GM18505 (cell line): ENCODE data around the gene CBLB.

Source experiments
- ATAC-seq: cut with Tn5 transposase; IDR thresholded peaks from one replicate; pipeline ENCODE4 v1.9.1; 2021; ENCODE audit not compliant: unreplicated experiment
- POLR2A ChIP-seq: IDR thresholded peaks from 4 replicates; pipeline ENCODE4 v1.6.1; 2011; ENCODE audit warnings: borderline replicate concordance; ENCODE audit not compliant: insufficient read depth, insufficient read length; ENCODE audit errors: extremely low read depth

CBLB gene

GRCh38 chr3:105888621-105889579 is 20.1 kb upstream of the CBLB start:
- no peak for ATAC-seq
- TF ChIP-seq POLR2A = no peak

GRCh38 chr3:105885256-105885655 is 16.4 kb upstream of the CBLB start:
- ATAC-seq = no peak
- no peak for TF ChIP-seq POLR2A

DNA sequence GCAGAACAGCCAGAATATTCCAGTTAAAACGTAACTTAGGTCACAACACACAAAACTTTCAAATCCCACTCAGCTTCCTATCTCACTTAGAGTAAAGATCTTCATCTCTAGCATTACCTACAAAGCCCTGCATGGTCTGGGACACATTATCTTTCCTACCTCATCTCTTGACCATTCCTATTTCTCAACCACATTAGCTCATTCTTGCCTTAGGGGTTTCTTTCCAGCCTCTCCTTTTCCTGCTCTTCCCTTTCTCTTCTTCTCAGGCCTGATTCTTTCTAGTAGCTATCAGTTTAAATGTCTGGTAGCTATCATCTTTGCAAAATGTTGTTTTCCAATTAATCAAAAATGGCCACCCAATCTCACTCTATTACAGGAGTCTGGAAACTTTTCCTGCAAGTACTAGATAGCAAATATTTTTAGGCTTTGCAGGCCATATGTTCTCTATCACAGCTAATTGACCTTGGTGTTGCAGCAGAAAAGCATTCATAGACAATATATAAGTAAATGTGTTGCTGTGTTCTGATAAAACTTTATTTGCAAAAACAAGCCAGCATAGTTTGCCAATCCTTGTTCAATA is 15.1 kb upstream of the CBLB start:
- ATAC-seq = no peak
- no peak for TF ChIP-seq POLR2A

- no peak for TF ChIP-seq POLR2A
- ATAC-seq = no peak
Measured at GRCh38 chr3:105880681-105881290, 12.0 kb upstream of the CBLB start.

GRCh38 chr3:105878061-105878460 is 9.2 kb upstream of the CBLB start:
- ATAC-seq = no peak
- TF ChIP-seq POLR2A = no peak

DNA sequence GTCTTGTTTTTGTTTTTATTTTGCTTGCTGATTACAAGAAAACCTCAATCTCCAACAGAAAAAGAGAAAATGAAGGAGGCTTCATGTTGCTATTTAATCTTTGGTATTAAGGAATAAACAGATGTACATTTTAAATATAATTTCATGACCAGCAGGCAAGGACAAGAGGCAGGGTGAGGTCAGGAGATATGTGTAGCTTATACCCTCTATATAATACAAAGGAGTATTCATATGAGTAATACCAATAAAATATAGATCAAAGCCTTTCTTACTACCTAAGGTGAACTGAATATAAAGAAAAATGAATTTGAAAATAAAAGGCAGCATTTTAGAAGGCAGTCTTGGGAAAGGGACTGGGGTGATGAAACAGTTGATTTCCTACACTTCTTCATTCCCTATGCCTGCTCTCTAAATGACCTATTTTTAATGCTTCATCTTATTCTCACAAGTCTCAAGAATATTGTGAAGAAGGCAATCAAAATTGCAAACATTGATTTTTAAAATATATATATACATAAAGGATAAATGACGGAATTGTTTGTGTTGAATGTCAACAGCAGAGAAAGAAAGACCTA is 8.6 kb upstream of the CBLB start:
- ATAC-seq = no peak
- TF ChIP-seq POLR2A = no peak

DNA sequence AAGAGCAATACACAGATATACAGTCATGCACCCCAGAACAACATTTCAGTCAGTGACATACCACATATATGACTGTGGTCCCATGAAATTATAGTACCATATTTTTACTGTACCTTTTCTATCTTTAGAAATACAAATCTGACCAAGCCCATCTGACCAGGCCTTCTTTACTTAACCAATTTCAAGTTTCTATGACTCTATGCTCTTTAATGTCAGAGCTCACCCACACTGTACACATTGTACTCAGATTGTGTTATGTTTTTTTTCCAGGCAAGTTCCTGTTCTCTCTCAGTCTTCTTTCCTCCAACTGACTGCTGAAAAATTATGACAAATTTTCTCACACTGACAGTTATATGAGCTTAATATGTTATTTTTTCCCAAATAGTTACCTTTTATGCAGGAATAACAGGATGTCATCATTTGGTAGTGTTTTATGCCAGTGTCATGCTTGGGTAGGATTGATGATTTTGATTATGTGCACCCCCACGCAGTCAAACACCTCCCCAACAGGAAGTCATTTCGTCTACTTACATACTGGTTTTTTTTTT is 8.0 kb upstream of the CBLB start:
- no peak for TF ChIP-seq POLR2A
- peak; percentile 64 for ATAC-seq

DNA sequence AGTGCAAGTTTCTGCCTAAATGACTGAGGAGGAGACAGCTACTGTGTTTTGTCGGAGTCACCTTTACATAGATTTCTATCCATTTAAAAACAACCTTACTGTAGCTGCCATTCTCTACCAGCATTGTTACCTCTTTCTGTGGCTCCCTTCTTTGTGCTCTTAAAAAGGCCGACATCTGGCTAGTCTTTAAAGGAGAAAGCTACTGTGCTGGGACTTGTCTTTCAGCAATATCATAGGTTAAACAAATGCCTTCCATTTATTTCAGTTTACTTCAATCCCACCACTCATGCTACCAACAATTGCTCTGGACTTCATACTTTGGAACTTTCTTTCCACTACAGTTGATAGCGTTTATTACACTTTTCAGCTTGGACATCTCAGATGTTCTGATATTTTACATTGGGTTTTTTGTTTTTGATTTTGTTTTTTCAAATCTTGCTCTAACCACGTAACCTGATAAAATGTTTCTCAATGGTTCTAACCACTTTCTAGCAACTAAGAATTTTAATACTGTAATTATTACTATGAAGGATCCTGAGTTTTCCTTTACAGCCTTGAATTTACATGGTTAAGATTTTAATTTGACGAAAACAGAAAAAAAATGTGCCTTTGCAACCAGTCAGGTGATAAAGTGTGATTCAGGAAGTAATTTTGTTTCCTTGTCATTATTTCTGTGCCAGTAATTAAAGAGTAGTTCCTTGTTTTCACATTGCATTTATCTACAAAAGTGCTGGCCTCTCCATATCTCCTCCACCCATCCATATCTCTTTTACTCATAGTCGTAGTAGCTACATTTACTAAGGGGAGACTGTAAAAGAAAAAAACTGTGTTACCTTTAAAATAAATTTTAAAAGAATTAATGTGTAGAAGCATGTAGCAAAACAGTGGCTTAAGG is 1.3 kb upstream of the CBLB start:
- no peak for ATAC-seq
- TF ChIP-seq POLR2A = no peak

DNA sequence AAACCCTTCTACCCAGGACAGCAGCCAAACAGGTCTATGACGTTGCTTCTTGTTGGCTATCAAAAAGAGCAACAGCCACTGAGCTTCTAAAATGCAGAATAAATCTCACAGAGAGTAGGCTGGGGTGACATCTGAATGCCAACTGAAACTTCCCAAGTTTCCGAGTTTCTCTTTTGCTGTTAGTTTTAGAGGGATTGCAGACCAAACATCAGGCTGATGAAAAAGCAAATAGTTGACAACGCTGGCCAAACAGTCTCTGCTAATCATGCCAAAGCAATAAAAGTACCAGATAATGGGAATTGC is 670 bp upstream of the CBLB start:
- TF ChIP-seq POLR2A = no peak
- ATAC-seq = no peak

DNA sequence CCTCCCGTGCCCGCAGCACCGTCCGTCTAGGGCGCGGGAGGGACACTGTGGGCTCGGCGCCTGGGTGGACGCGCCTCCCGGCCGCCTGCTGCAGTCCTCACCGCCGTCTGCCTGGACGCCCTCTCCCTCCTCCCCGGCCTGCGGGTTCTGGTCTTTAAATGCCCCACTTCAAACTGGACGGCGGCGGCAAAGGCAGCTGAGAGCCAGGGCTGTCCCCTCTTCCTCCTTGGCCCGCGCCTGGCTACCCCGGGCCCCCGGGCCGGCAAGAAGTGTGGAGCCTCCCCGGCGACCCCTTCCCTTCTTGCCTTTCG is 426 bp downstream of the CBLB start:
- TF ChIP-seq POLR2A = no peak
- ATAC-seq = peak; percentile 2

DNA sequence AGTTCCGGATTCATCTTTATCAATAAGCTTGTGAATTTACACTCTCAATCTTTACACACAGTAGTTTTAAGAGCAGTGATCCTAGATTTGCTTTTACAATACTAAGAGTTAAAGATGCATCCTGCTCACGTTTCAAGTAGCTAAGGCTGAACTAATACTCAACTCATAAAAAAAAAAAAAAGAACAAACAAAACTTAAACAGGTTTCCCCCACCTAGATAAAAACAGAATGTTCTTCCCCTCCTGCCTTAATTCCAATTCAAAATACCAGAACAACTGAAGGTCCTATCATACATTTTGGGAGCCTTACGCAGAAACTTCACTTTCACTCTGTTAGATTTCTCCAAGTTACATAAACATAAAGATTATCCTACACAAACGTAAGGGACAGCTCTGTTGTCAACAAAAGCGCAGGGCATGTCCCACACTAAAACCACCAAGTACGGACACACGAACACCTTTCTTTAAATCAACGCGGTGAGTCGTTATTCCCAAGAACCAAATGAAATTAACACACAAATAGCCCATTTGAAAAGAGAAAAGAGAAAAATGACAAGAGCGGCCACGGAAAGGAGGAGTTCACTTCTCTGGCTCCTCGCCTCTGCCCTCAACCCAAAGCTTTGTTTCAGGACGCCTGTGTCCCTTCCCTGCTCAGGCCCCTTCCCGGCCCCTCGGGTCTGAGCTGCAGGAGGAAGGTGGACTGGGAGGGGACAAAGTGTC is 941 bp downstream of the CBLB start:
- ATAC-seq = no peak
- TF ChIP-seq POLR2A = no peak
